Mammary epithelial cell (primary cell): Measurements from ENCODE around the gene PTX3.

Experiments
- CTCF ChIP-seq, 2 donors: IDR thresholded peaks in 1 of 2; conservative IDR thresholded peaks in 1 of 2; 2 replicates each; pipeline ENCODE4 v1.5.1; 2011 to 2012; ENCODE audit warnings: inconsistent platforms in 2 of 2, low read length in 2 of 2, mild to moderate bottlenecking in 2 of 2, control low read depth in 1 of 2, low read depth in 1 of 2; ENCODE audit not compliant: insufficient read depth in 1 of 2; ENCODE audit errors: extremely low read depth in 1 of 2
- EZH2 ChIP-seq: IDR thresholded peaks from 2 replicates; pipeline ENCODE4 v1.6.1; 2012; ENCODE audit warnings: low read length, inconsistent platforms, borderline replicate concordance

- no peak for TF ChIP-seq CTCF (conservative IDR thresholded peaks at IDR 0.05 in 1 of 2, IDR thresholded peaks at IDR 0.05 in 1 of 2; ENCODE audit: extremely low read depth in 1 of 2, insufficient read depth in 1 of 2, low read depth in 1 of 2, low read length in 2 of 2)
- TF ChIP-seq EZH2 = no peak
These were observed 39.3 kb downstream of the PTX3 start for GRCh38 chr3:157475921-157476414.
